Fibroblast of villous mesenchyme (primary cell): Measurements from ENCODE around the gene UFM1. TPM values are rescaled to one million over a fixed set of nuclear protein-coding genes. Genes with fewer than 3 reads are reported as not detected.

Experiments used
- DNase-seq: peaks from one replicate; pipeline ENCODE4 v3.0.0-alpha.2; 2010; ENCODE audit warnings: low read depth
- H3K4me3 ChIP-seq: 2 replicates; pipeline ENCODE4 v1.5.1; 2011; ENCODE audit warnings: low read depth, mild to moderate bottlenecking, low read length
- CTCF ChIP-seq: IDR thresholded peaks from 2 replicates; pipeline ENCODE4 v1.5.1; 2012; ENCODE audit warnings: low read depth, mild to moderate bottlenecking, low read length; ENCODE audit not compliant: insufficient read depth
- total RNA-seq: library from RNA; depleted of rRNA; stranded (reverse); fragments of >200 nt; gene quantifications from 2 replicates; pipeline ENCODE4 v1.2.3, GENCODE V29; 2012

The UFM1 gene
- total RNA-seq, 1 donor, result 114 TPM

- DNase-seq, result no peak
- no peak overlapping the region for H3K4me3 ChIP-seq
- TF ChIP-seq CTCF, result no peak
Measured at GRCh38 chr13:38412266-38412665, 62.6 kb downstream of the UFM1 start.
